PC-3 (cell line): ENCODE measurements around the gene JAZF1. TPM values are rescaled to one million over a fixed set of nuclear protein-coding genes. Genes with fewer than 3 reads are reported as not detected.

Source experiments
- ATAC-seq: fragments of 200-7000 bp; cut with Tn5 transposase; 2 replicates; pipeline ENCODE4 v1.9.1; 2020; ENCODE audit warnings: mild to moderate bottlenecking, moderate library complexity
- BruUV-seq: library from RNA; stranded (reverse); fragments of 400-500 nt; replicated peaks from 2 replicates; lab custom pipeline; 2021; lab: Mats Ljungman, UMichigan
- CTCF ChIA-PET: fragments of 300-600 bp; sonication (Branson Sonifier 250); formaldehyde crosslinking; loops from one replicate; lab custom pipeline; 2022; ENCODE audit warnings: antibody characterized with exemption; lab: Charles Lee
- POLR2A ChIA-PET: fragments of 300-600 bp; sonication (Branson Sonifier 250); formaldehyde crosslinking; loops from one replicate; lab custom pipeline; 2022; ENCODE audit warnings: antibody characterized with exemption; ENCODE audit not compliant: unreplicated experiment; lab: Charles Lee
- DNase-seq: peaks from one replicate; pipeline ENCODE4 v3.0.0-alpha.2; 2015
- H2AFZ ChIP-seq: fragments of 300-600 bp; sonication (generic); 2 replicates; pipeline ENCODE4 v1.6.0; 2016; ENCODE audit warnings: antibody characterized with exemption, low read length
- H3F3A ChIP-seq: fragments of 300-600 bp; sonication (generic); one replicate; pipeline ENCODE4 v1.6.0; 2017; ENCODE audit warnings: antibody characterized with exemption, low read length, control low read depth, mild to moderate bottlenecking; ENCODE audit not compliant: unreplicated experiment
- H3K27ac ChIP-seq: fragments of 300-600 bp; sonication (generic); 2 replicates; pipeline ENCODE4 v1.5.1; 2016; ENCODE audit warnings: mild to moderate bottlenecking, low read length
- H3K27me3 ChIP-seq: fragments of 300-600 bp; sonication (generic); 2 replicates; pipeline ENCODE4 v1.6.1; 2016; ENCODE audit warnings: low read length, mixed read lengths
- H3K36me3 ChIP-seq: fragments of 300-600 bp; sonication (generic); 2 replicates; pipeline ENCODE4 v1.6.1; 2016; ENCODE audit warnings: low read depth, mixed run types, low read length, mixed read lengths
- H3K4me1 ChIP-seq: fragments of 300-600 bp; sonication (generic); 2 replicates; pipeline ENCODE4 v1.5.1; 2016; ENCODE audit warnings: low read length; ENCODE audit not compliant: insufficient read depth
- H3K4me2 ChIP-seq: fragments of 300-600 bp; sonication (generic); 2 replicates; pipeline ENCODE4 v1.6.0; 2016; ENCODE audit warnings: low read length
- H3K4me3 ChIP-seq: fragments of 300-600 bp; sonication (generic); 2 replicates; pipeline ENCODE4 v1.5.1; 2016; ENCODE audit warnings: mild to moderate bottlenecking, low read length, mixed read lengths
- H3K79me2 ChIP-seq: fragments of 300-600 bp; sonication (generic); 2 replicates; pipeline ENCODE4 v1.6.1; 2017; ENCODE audit warnings: low read length, mixed read lengths
- H3K9ac ChIP-seq: fragments of 300-600 bp; sonication (generic); 2 replicates; pipeline ENCODE4 v1.6.0; 2016; ENCODE audit warnings: mild to moderate bottlenecking, low read length
- H3K9me2 ChIP-seq: fragments of 300-600 bp; sonication (generic); replicated peaks from 2 replicates; pipeline ENCODE4 v1.6.1; 2016; ENCODE audit warnings: mixed run types, low read length, mixed read lengths
- H3K9me3 ChIP-seq: fragments of 300-600 bp; sonication (generic); 2 replicates; pipeline ENCODE4 v1.6.1; 2016; ENCODE audit warnings: low read length, mixed read lengths
- H4K20me1 ChIP-seq: fragments of 300-600 bp; sonication (generic); 2 replicates; pipeline ENCODE4 v1.6.1; 2016; ENCODE audit warnings: low read length, mixed read lengths
- EZH2 ChIP-seq: fragments of 300-600 bp; sonication (generic); IDR thresholded peaks from one replicate; pipeline ENCODE4 v1.6.1; 2017; ENCODE audit warnings: antibody characterized with exemption, mild to moderate bottlenecking, low read length; ENCODE audit not compliant: unreplicated experiment
- EZH2phosphoT487 ChIP-seq: fragments of 300-600 bp; sonication (generic); IDR thresholded peaks from 2 replicates; pipeline ENCODE4 v1.6.1; 2018; ENCODE audit warnings: mild to moderate bottlenecking, antibody characterized with exemption, low read length, borderline replicate concordance
- intact Hi-C: fragments of 100-400 bp; cut with micrococcal nuclease; formaldehyde crosslinking; loops from 2 replicates; pipeline ENCODE4 v1.9.0; 2023
- total RNA-seq: library from RNA; depleted of rRNA; stranded (reverse); fragments of >200 nt; gene quantifications from 2 replicates; pipeline ENCODE4 v1.2.3, GENCODE V29; 2014
- TF ChIP-seq, protein P1 (sequence below): fragments of 300-600 bp; sonication (generic); conservative IDR thresholded peaks from 2 replicates; pipeline ENCODE4 v1.5.1; 2017; ENCODE audit warnings: antibody characterized with exemption, low read depth, mild to moderate bottlenecking, low read length

JAZF1 gene
- total RNA-seq, 1 experiment from 2014 or later: 2.3 TPM

DNA sequence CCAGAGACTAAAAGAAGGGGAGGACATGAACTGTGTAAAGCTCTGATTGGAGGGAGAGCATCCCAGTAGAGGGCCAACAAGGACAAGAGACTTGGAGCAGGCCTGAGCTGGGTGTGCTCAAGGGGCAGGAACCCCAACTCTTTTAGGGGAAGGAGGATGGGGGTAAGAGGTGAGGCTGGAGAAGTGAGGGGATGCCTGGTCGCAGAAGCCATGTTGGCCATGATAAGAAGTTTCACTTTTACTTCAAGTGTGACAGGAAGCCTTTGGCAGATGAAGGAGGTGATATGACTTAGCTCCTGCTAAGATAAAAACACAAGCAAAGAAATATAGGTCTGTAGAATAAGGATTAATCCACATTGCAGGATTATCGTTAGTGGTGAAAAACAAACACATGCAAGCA lies 208.3 kb downstream of the JAZF1 start:
- Histone ChIP-seq H4K20me1 (no peaks in the 10 kb centered on the region), H3K27me3 (no peaks in the 10 kb centered on the region), H3K4me1 (no peaks in the 10 kb centered on the region), H3K27ac (no peak overlapping the region), H2AFZ (no peak overlapping the region), H3K4me2 (no peak overlapping the region), H3K9ac (no peak overlapping the region), H3K4me3 (no peak overlapping the region), H3K9me3 (no peaks in the 10 kb centered on the region), H3K9me2 (no peaks in the 10 kb centered on the region), H3K36me3 (no peaks in the 10 kb centered on the region), H3F3A (no peaks in the 10 kb centered on the region), H3K79me2 (no peaks in the 10 kb centered on the region)
- TF ChIP-seq, protein P1, sequence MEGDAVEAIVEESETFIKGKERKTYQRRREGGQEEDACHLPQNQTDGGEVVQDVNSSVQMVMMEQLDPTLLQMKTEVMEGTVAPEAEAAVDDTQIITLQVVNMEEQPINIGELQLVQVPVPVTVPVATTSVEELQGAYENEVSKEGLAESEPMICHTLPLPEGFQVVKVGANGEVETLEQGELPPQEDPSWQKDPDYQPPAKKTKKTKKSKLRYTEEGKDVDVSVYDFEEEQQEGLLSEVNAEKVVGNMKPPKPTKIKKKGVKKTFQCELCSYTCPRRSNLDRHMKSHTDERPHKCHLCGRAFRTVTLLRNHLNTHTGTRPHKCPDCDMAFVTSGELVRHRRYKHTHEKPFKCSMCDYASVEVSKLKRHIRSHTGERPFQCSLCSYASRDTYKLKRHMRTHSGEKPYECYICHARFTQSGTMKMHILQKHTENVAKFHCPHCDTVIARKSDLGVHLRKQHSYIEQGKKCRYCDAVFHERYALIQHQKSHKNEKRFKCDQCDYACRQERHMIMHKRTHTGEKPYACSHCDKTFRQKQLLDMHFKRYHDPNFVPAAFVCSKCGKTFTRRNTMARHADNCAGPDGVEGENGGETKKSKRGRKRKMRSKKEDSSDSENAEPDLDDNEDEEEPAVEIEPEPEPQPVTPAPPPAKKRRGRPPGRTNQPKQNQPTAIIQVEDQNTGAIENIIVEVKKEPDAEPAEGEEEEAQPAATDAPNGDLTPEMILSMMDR: no peak
- TF ChIP-seq EZH2phosphoT487: no peak
- TF ChIP-seq EZH2: no peak
- DNase-seq (no peak), ATAC-seq (no peak)
- POLR2A ChIA-PET: no interaction called here
- no TSS peak for BruUV-seq
- CTCF ChIA-PET: no interaction called here
- intact Hi-C loops: no loop called here

DNA sequence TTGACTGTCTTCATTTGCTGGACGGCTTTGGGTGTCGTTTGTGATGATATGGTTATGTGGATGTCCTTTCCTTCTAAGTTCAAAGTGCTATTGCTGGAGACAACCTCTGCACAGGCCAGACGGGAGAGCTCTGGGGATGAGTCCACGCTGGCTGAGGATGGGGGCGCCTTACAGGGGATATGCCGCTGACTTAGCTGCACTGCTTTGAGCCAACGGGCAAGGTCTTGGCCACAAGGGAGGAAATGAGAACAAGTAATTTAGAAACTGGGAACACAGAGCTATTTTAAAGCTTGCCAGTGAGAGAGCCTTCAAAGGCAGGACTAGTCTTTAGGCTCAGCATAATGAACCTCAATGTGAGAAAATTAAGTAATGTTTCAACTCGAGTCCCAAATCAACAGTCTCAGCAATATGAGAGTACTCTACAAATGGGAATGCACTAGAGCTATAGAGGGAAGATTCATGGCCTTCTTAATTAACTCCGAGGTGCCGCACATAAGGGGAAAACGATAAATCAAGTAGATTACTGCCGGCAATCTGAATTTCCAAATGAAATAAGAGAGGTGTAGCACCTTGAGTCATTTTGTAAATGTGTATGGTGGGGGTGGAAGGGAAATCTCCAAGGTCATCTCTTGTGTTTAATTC lies 209.3 kb downstream of the JAZF1 start:
- ChIA-PET POLR2A (no interaction called here), CTCF (no interaction called here)
- intact Hi-C loops: no loop called here
- Histone ChIP-seq H3K4me3 (no peak overlapping the region), H3K27me3 (no peaks in the 10 kb centered on the region), H3K79me2 (no peaks in the 10 kb centered on the region), H3K4me1 (no peaks in the 10 kb centered on the region), H3K9me2 (no peaks in the 10 kb centered on the region), H3F3A (no peaks in the 10 kb centered on the region), H4K20me1 (no peaks in the 10 kb centered on the region), H2AFZ (no peak overlapping the region), H3K9me3 (no peaks in the 10 kb centered on the region), H3K27ac (no peak overlapping the region), H3K36me3 (no peaks in the 10 kb centered on the region), H3K9ac (no peak overlapping the region), H3K4me2 (no peak overlapping the region)
- DNase-seq (no peak), ATAC-seq (no peak)
- TF ChIP-seq EZH2 (no peak), EZH2phosphoT487 (no peak)
- TF ChIP-seq, protein P1: no peak
- no TSS peak for BruUV-seq

DNA sequence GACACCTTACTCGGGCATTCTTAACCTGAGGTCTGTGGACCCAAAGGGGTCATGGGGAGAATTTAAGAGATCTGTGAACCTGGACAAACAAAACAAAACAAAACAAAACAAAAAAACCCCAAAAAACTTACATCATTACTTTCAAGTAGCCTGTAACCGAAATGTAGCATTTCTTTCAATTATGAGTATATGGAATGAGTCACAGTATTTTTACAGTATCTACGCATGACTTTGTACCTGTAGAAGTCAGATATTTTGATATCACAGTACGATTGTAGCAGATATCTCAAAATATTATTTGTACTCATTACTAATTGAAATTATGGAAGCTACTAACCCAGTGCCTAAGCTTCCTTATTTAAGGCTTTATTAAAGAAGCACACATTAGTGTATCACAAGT lies 210.2 kb downstream of the JAZF1 start:
- Histone ChIP-seq H2AFZ (no peak overlapping the region), H3K36me3 (no peaks in the 10 kb centered on the region), H3K9me3 (no peaks in the 10 kb centered on the region), H3K4me2 (no peak overlapping the region), H3K4me3 (no peak overlapping the region), H3K27me3 (no peaks in the 10 kb centered on the region), H3K79me2 (no peaks in the 10 kb centered on the region), H3F3A (no peaks in the 10 kb centered on the region), H3K9me2 (no peaks in the 10 kb centered on the region), H4K20me1 (no peaks in the 10 kb centered on the region), H3K27ac (no peak overlapping the region), H3K9ac (no peak overlapping the region), H3K4me1 (no peaks in the 10 kb centered on the region)
- TF ChIP-seq EZH2: no peak
- TF ChIP-seq, protein P1: no peak
- TF ChIP-seq EZH2phosphoT487: no peak
- intact Hi-C loops: no loop called here
- ChIA-PET CTCF (no interaction called here), POLR2A (no interaction called here)
- no TSS peak for BruUV-seq
- DNase-seq: no peak
- ATAC-seq: no peak
